ENCODE results near the gene RAD18. TPM values are rescaled to one million over a fixed set of nuclear protein-coding genes. Genes with fewer than 3 reads are reported as not detected.

RAD18 gene
- total and polyA plus RNA-seq, 4 donors: 1.2 to 9.0 (median 4.3) TPM

- H3K27ac ChIP-seq (ENCODE audit: low read depth in 1 of 2, low read length in 2 of 2): no peak overlapping the region
- no peak for DNase-seq (ENCODE audit: low spot score)
- no peaks in the 10 kb centered on the region for H3K36me3 ChIP-seq (ENCODE audit: control insufficient read depth in 4 of 4, insufficient read depth in 3 of 4, low read depth in 1 of 4, low read length in 3 of 4)
- H3K4me1 ChIP-seq (ENCODE audit: control insufficient read depth in 4 of 4, insufficient read depth in 4 of 4, low read length in 3 of 4): no peaks in the 10 kb centered on the region
- no peak overlapping the region for H3K4me3 ChIP-seq (ENCODE audit: low read depth in 1 of 3, low read length in 3 of 3)
- no peaks in the 10 kb centered on the region for H3K27me3 ChIP-seq (ENCODE audit: control insufficient read depth in 4 of 4, insufficient read depth in 4 of 4, low read length in 3 of 4)
- H3K9me3 ChIP-seq (ENCODE audit: control insufficient read depth in 4 of 4, low read length in 3 of 4): no peaks in the 10 kb centered on the region
- no peak for TF ChIP-seq RAD21 (IDR thresholded peaks at IDR 0.05)
- TF ChIP-seq FOXA1 (IDR thresholded peaks at IDR 0.05): no peak
- no peak for TF ChIP-seq TAF1 (conservative IDR thresholded peaks at IDR 0.05)
- TF ChIP-seq, protein P1, sequence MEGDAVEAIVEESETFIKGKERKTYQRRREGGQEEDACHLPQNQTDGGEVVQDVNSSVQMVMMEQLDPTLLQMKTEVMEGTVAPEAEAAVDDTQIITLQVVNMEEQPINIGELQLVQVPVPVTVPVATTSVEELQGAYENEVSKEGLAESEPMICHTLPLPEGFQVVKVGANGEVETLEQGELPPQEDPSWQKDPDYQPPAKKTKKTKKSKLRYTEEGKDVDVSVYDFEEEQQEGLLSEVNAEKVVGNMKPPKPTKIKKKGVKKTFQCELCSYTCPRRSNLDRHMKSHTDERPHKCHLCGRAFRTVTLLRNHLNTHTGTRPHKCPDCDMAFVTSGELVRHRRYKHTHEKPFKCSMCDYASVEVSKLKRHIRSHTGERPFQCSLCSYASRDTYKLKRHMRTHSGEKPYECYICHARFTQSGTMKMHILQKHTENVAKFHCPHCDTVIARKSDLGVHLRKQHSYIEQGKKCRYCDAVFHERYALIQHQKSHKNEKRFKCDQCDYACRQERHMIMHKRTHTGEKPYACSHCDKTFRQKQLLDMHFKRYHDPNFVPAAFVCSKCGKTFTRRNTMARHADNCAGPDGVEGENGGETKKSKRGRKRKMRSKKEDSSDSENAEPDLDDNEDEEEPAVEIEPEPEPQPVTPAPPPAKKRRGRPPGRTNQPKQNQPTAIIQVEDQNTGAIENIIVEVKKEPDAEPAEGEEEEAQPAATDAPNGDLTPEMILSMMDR (IDR thresholded peaks at IDR 0.05; ENCODE audit: low read depth, low read length, missing input control): no peak
- no peak for TF ChIP-seq HNF4A (conservative IDR thresholded peaks at IDR 0.05)
- no peak for TF ChIP-seq YY1 (IDR thresholded peaks at IDR 0.05)
- no peak for TF ChIP-seq GABPA (IDR thresholded peaks at IDR 0.05 in 1 of 2, conservative IDR thresholded peaks at IDR 0.05 in 1 of 2)
- no peak for TF ChIP-seq EGR1 (IDR thresholded peaks at IDR 0.05; ENCODE audit: low read depth in 2 of 2)
- TF ChIP-seq, protein P2, sequence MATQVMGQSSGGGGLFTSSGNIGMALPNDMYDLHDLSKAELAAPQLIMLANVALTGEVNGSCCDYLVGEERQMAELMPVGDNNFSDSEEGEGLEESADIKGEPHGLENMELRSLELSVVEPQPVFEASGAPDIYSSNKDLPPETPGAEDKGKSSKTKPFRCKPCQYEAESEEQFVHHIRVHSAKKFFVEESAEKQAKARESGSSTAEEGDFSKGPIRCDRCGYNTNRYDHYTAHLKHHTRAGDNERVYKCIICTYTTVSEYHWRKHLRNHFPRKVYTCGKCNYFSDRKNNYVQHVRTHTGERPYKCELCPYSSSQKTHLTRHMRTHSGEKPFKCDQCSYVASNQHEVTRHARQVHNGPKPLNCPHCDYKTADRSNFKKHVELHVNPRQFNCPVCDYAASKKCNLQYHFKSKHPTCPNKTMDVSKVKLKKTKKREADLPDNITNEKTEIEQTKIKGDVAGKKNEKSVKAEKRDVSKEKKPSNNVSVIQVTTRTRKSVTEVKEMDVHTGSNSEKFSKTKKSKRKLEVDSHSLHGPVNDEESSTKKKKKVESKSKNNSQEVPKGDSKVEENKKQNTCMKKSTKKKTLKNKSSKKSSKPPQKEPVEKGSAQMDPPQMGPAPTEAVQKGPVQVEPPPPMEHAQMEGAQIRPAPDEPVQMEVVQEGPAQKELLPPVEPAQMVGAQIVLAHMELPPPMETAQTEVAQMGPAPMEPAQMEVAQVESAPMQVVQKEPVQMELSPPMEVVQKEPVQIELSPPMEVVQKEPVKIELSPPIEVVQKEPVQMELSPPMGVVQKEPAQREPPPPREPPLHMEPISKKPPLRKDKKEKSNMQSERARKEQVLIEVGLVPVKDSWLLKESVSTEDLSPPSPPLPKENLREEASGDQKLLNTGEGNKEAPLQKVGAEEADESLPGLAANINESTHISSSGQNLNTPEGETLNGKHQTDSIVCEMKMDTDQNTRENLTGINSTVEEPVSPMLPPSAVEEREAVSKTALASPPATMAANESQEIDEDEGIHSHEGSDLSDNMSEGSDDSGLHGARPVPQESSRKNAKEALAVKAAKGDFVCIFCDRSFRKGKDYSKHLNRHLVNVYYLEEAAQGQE (IDR thresholded peaks at IDR 0.05): no peak
- 99% methylated on average over 5 of the region's 5 CpGs for WGBS
- no peak overlapping the region for H3K9ac ChIP-seq (ENCODE audit: low read depth in 1 of 2, low read length in 2 of 2)
Observed at GRCh38 chr3:8852511-8852910, 110.8 kb downstream of the RAD18 start.

DNA sequence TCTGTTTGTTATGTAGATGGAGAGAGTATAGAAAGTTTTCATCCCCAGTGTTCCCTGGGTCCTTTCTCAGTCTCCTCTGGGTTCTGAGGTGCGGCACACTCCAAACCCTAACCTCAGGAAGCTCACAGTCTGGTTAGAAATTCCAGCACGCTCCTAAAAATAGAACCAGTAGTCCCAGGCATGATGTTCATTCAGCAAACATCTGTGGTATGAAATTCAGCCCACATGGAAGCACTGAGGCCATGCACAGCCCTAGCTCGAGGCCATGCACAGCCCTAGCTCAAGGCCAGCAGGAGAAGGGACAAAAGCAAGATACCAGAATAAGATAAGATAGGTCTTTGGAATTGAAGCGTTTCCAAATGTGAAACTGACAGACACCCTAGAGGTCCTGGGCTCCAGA is 111.6 kb downstream of the RAD18 start:
- no peaks in the 10 kb centered on the region for H3K9me3 ChIP-seq (ENCODE audit: control insufficient read depth in 4 of 4, low read length in 3 of 4)
- H3K4me3 ChIP-seq (ENCODE audit: low read depth in 1 of 3, low read length in 3 of 3): no peak overlapping the region
- no peaks in the 10 kb centered on the region for H3K36me3 ChIP-seq (ENCODE audit: control insufficient read depth in 4 of 4, insufficient read depth in 3 of 4, low read depth in 1 of 4, low read length in 3 of 4)
- no peaks in the 10 kb centered on the region for H3K4me1 ChIP-seq (ENCODE audit: control insufficient read depth in 4 of 4, insufficient read depth in 4 of 4, low read length in 3 of 4)
- TF ChIP-seq TAF1 (conservative IDR thresholded peaks at IDR 0.05) (no peak), RAD21 (IDR thresholded peaks at IDR 0.05) (no peak), GABPA (IDR thresholded peaks at IDR 0.05 in 1 of 2, conservative IDR thresholded peaks at IDR 0.05 in 1 of 2) (no peak)
- TF ChIP-seq, protein P3, sequence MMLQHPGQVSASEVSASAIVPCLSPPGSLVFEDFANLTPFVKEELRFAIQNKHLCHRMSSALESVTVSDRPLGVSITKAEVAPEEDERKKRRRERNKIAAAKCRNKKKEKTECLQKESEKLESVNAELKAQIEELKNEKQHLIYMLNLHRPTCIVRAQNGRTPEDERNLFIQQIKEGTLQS (IDR thresholded peaks at IDR 0.05): no peak
- 80% methylated on average over 4 of the region's 4 CpGs for WGBS
- H3K9ac ChIP-seq (ENCODE audit: low read depth in 1 of 2, low read length in 2 of 2): no peak overlapping the region
- H3K27ac ChIP-seq (ENCODE audit: low read depth in 1 of 2, low read length in 2 of 2): no peak overlapping the region
- DNase-seq (ENCODE audit: low spot score): no peak
- no peaks in the 10 kb centered on the region for H3K27me3 ChIP-seq (ENCODE audit: control insufficient read depth in 4 of 4, insufficient read depth in 4 of 4, low read length in 3 of 4)

DNA sequence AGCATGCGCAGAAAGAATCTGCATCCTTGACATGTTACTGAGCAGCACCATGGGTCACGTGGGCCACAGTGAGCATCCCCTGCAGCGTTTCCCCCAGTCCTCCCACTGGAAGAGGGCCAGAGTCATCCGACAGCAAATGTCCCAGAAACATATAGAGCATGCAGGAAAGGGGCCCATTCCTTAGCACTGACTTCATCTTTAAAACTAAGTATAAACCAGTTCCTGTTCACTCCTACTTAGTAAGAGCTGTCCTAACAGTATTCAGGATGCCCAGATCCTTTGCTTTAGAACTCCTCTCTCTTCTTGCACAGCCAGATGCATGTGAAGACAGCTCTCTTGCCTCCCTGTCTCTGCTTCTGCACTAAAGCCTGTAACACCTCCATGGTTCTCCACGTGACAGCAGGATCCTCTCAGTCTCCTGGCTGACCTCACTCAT is 114.6 kb downstream of the RAD18 start:
- Histone ChIP-seq H3K36me3 (ENCODE audit: control insufficient read depth in 4 of 4, insufficient read depth in 3 of 4, low read depth in 1 of 4, low read length in 3 of 4) (no peaks in the 10 kb centered on the region), H3K4me3 (ENCODE audit: low read depth in 1 of 3, low read length in 3 of 3) (no peak overlapping the region), H3K27me3 (ENCODE audit: control insufficient read depth in 4 of 4, insufficient read depth in 4 of 4, low read length in 3 of 4) (no peaks in the 10 kb centered on the region), H3K9ac (ENCODE audit: low read depth in 1 of 2, low read length in 2 of 2) (no peak overlapping the region), H3K9me3 (ENCODE audit: control insufficient read depth in 4 of 4, low read length in 3 of 4) (no peaks in the 10 kb centered on the region), H3K4me1 (ENCODE audit: control insufficient read depth in 4 of 4, insufficient read depth in 4 of 4, low read length in 3 of 4) (no peaks in the 10 kb centered on the region), H3K27ac (ENCODE audit: low read depth in 1 of 2, low read length in 2 of 2) (no peak overlapping the region)
- 84% methylated on average over 5 of the region's 5 CpGs for WGBS
- DNase-seq (ENCODE audit: low spot score): no peak
- no peak for TF ChIP-seq RAD21 (IDR thresholded peaks at IDR 0.05)
- TF ChIP-seq RXRA (IDR thresholded peaks at IDR 0.05): no peak
- TF ChIP-seq FOXA1 (IDR thresholded peaks at IDR 0.05): no peak
- TF ChIP-seq GABPA (IDR thresholded peaks at IDR 0.05 in 1 of 2, conservative IDR thresholded peaks at IDR 0.05 in 1 of 2): no peak
- TF ChIP-seq, protein P3 (IDR thresholded peaks at IDR 0.05): no peak
- no peak for TF ChIP-seq EGR1 (IDR thresholded peaks at IDR 0.05; ENCODE audit: low read depth in 2 of 2)
- TF ChIP-seq SP1 (IDR thresholded peaks at IDR 0.05): no peak
- TF ChIP-seq NR2F2 (IDR thresholded peaks at IDR 0.05): no peak
- TF ChIP-seq HNF4A (conservative IDR thresholded peaks at IDR 0.05): no peak
- no peak for TF ChIP-seq TAF1 (conservative IDR thresholded peaks at IDR 0.05)
- TF ChIP-seq, protein P1 (IDR thresholded peaks at IDR 0.05; ENCODE audit: low read depth, low read length, missing input control): no peak
- TF ChIP-seq JUND (IDR thresholded peaks at IDR 0.05): no peak
- no peak for TF ChIP-seq FOXA2 (IDR thresholded peaks at IDR 0.05)
- no peak for TF ChIP-seq MAX (IDR thresholded peaks at IDR 0.05)

Measured in liver (tissue), 9 donors.